GM06990 (cell line): Measurements from ENCODE around the gene BRD4.
"Not testable (repeated sequence)": the region's sequence is repeated elsewhere in the genome, so short reads cannot be mapped to it uniquely, and the experiment has no call there.

Experiments used
- DNase-seq: peaks from one replicate; pipeline ENCODE4 v3.0.0-alpha.2; 2011; ENCODE audit not compliant: insufficient read length; ENCODE audit errors: extremely low read depth
- H3K27me3 ChIP-seq: replicated peaks from 2 replicates; pipeline ENCODE4 v1.6.0; 2011; ENCODE audit warnings: low read length; ENCODE audit not compliant: control insufficient read depth, insufficient read depth
- H3K36me3 ChIP-seq: 2 replicates; pipeline ENCODE4 v1.5.1; 2011; ENCODE audit warnings: low read length; ENCODE audit not compliant: control insufficient read depth, insufficient read depth
- H3K4me3 ChIP-seq: replicated peaks from 2 replicates; pipeline ENCODE4 v1.5.1; 2011; ENCODE audit warnings: low read depth, mild to moderate bottlenecking, control low read depth, low read length
- TF ChIP-seq, protein P1 (sequence below): IDR thresholded peaks from 2 replicates; pipeline ENCODE4 v1.5.1; 2011; ENCODE audit warnings: low read length, control low read depth, mild to moderate bottlenecking, inconsistent platforms; ENCODE audit not compliant: insufficient read depth, poor library complexity, severe bottlenecking

BRD4 gene

DNA sequence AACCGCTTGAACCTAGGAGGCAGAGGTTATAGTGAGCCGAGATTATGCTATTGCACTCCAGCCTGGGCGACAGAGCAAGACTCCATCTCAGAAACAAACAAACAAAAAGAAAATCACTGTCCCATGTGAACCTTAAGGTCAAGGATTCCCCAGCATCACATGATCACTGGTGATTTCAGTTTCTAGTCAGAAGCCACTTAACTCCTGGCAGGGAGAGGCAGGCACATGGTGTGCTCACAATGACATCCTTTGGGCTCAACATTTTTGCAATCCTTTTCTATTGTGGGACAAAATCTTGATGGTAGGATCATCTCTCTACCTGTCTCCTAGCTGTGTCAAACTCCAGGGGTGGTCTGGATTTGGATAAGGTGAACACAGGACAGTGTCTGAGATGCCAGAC is 35.1 kb upstream of the BRD4 start:
- Histone ChIP-seq H3K4me3 (no peak overlapping the region), H3K36me3 (peaks cover 39% of the 10 kb centered on the region), H3K27me3 (no peaks in the 10 kb centered on the region)
- TF ChIP-seq, protein P1, sequence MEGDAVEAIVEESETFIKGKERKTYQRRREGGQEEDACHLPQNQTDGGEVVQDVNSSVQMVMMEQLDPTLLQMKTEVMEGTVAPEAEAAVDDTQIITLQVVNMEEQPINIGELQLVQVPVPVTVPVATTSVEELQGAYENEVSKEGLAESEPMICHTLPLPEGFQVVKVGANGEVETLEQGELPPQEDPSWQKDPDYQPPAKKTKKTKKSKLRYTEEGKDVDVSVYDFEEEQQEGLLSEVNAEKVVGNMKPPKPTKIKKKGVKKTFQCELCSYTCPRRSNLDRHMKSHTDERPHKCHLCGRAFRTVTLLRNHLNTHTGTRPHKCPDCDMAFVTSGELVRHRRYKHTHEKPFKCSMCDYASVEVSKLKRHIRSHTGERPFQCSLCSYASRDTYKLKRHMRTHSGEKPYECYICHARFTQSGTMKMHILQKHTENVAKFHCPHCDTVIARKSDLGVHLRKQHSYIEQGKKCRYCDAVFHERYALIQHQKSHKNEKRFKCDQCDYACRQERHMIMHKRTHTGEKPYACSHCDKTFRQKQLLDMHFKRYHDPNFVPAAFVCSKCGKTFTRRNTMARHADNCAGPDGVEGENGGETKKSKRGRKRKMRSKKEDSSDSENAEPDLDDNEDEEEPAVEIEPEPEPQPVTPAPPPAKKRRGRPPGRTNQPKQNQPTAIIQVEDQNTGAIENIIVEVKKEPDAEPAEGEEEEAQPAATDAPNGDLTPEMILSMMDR: no peak
- DNase-seq: no peak

DNA sequence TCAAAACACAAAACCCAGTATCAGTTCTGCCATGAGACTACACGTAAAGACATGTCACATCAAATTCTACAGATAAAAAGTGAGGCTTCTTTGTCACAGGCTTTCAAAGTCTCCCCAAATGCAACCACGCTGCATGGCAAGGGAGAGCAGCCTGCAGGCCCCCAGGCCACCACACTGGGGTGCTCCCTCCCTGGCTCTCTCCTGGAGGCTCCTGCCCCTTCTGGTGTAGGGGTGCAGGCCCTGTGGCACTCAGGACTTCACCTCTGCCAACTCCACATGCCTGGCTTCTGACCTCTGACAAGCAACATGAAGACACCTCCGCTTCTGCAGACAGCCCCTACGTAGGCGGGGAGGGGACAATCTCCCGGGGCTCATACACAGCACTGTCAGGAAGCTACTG is 32.9 kb upstream of the BRD4 start:
- Histone ChIP-seq H3K36me3 (peaks cover 40% of the 10 kb centered on the region), H3K27me3 (no peaks in the 10 kb centered on the region), H3K4me3 (no peak overlapping the region)
- TF ChIP-seq, protein P1: no peak
- DNase-seq: no peak

DNA sequence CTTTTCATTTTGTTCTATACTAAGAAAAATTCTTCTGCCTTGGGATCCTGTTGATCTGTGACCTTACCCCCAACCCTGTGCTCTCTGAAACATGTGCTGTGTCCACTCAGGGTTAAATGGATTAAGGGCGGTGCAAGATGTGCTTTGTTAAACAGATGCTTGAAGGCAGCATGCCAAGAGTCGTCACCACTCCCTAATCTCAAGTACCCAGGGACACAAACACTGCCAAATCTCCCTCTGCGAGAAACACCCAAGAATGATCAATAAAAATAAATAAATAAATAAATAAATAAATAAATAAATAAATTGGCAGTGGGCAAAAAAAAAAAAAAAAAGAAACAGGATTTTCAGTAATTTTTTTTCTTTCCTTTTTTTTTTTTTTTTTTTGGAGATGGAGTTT is 31.5 kb upstream of the BRD4 start:
- not testable (repeated sequence) for H3K27me3 ChIP-seq
- H3K36me3 ChIP-seq: peaks cover 40% of the 10 kb centered on the region

DNA sequence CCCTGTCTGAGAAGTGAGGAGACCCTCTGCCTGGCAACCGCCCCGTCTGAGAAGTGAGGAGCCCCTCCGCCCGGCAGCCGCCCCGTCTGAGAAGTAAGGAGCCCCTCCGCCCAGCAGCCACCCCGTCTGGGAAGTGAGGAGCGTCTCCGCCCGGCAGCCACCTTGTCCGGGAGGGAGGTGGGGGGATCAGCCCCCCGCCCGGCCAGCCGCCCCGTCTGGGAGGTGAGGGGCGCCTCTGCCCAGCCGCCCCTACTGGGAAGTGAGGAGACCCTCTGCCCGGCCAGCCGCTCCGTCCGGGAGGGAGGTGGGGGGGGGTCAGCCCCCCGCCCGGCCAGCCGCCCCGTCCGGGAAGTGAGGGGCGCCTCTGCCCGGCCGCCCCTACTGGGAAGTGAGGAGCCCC is 30.7 kb upstream of the BRD4 start:
- H3K27me3 ChIP-seq, DNase-seq, H3K4me3 ChIP-seq: not testable (repeated sequence)
- H3K36me3 ChIP-seq: peaks cover 39% of the 10 kb centered on the region

More for the DNA sequence above, 31.5 kb upstream of the BRD4 start:
- not testable (repeated sequence) for H3K4me3 ChIP-seq, DNase-seq

DNA sequence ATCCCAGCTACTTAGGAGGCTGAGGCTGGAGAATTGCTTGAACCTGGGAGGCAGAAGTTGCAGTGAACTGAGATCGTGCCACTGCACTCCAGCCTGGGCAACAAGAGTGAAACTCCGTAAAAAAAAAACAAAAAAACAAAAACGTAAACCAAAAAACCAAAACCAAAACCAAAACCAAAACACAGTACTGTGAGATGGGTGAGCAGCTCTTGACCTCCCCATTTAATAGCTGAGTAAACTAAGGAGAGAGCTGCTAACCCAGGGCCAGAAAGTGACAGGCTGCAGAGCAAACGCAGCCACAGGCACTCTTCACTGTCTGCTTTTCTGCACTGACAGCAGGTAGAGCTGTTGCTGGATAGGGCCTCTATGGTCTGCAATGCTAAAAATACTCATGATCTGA is 27.7 kb upstream of the BRD4 start:
- H3K4me3 ChIP-seq, H3K27me3 ChIP-seq, DNase-seq: not testable (repeated sequence)
- H3K36me3 ChIP-seq: peaks cover 33% of the 10 kb centered on the region

DNA sequence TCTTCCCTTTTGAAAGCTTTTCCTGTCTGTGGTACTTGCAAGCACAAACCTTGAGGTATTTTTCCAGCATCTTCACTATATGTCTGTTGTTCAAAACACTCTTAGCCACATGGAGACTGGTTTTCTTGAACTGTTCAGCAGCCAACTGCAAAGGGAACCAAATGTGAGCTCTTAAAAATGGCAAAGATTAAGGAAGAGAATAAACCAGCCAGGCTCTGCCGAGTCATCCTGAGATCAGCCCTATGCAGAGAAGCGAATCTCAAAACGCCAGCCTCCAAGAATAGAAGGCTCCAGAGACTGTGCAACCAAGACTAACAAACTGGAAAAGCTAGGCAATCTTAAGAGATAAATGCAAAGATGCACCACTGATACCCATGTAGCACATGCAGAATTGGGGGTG is 26.6 kb upstream of the BRD4 start:
- Histone ChIP-seq H3K36me3 (peaks cover 35% of the 10 kb centered on the region), H3K4me3 (no peak overlapping the region), H3K27me3 (no peaks in the 10 kb centered on the region)
- TF ChIP-seq, protein P1: no peak
- DNase-seq: no peak

DNA sequence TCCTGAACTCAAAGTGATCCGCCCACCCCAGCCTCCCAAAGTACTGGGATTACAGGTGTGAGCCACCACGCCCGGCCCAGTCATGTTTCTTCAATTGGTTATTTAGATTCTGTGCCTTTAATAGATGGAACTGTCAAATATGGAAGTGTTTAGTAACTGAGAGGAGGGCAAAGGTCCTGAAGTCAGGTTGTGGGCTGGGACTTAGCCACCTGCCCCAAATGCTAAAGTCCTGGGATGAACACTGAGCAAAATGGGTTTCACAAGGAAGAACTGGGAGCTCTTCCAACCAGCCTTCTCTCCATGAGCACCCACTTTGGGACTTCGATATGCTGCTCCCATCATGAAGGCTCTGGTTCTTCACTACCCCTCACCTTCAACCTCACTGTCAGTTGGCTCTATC is 25.6 kb upstream of the BRD4 start:
- DNase-seq: no peak
- TF ChIP-seq, protein P1: no peak
- Histone ChIP-seq H3K27me3 (no peaks in the 10 kb centered on the region), H3K4me3 (no peak overlapping the region), H3K36me3 (peaks cover 35% of the 10 kb centered on the region)
